ENCODE data around the gene MSL1.

DNA sequence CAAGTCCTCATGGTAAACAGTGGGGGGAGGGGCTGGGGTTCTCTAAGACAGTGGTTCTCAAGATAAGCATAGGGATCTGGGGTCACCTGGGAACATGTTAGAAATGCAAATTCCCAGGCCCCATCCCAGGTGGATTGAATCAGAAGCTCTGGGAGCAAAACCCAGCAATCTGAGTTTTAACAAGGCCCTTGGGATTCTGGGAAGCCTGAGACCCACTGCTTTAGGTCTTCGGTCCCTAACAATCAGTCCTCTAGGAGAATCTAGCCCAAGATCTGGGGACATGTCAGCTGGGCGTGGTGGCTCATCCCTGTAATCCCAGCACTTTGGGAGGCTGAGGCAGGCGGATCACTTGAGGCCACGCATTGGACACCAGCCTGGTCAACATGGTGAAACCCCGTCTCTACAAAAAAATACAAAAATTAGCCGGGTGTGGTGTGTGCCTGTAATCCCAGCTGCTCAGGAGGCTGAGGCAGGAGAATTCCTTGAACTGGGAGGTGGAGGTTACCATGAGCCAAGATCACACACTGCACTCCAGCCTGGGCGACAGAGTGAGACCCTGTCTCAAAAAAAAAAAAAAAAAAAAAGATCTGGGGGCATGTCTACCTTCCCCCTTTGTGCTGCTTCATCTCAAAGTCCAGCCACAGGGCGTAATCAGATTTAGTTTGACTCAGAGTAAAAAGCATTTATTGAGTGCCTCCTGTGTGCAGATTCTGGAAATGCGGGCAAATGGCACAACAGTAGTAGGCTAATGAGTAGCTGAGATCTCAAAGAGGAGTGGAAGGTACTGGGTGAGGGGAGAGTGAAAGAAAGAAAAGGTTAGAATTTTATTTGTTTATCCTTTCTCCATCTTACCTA is 12.6 kb upstream of the MSL1 start:
- TF ChIP-seq CTCF (IDR thresholded peaks at IDR 0.05) (no peak; the same call in 1 of the 2 replicates), ZFX (IDR thresholded peaks at IDR 0.05; ENCODE audit: borderline replicate concordance) (no peak)

Measured in 22Rv1 (cell line).